HG03135 (cell line): ENCODE results near the gene CIB1.
"Not testable (repeated sequence)": the region's sequence is repeated elsewhere in the genome, so short reads cannot be mapped to it uniquely, and the experiment has no call there.

Source experiments
- ATAC-seq: cut with Tn5 transposase; IDR thresholded peaks from one replicate; pipeline ENCODE4 v1.9.1; 2021; ENCODE audit warnings: mild to moderate bottlenecking, moderate library complexity; ENCODE audit not compliant: unreplicated experiment

The CIB1 gene

GRCh38 chr15:90233387-90234095 is at the start of gene CIB1:
TSS of gene CIB1 (minus strand) at chr15:90233941. CDS start at chr15:90233885, 56 bp downstream.
- ATAC-seq, result peak; percentile 84

DNA sequence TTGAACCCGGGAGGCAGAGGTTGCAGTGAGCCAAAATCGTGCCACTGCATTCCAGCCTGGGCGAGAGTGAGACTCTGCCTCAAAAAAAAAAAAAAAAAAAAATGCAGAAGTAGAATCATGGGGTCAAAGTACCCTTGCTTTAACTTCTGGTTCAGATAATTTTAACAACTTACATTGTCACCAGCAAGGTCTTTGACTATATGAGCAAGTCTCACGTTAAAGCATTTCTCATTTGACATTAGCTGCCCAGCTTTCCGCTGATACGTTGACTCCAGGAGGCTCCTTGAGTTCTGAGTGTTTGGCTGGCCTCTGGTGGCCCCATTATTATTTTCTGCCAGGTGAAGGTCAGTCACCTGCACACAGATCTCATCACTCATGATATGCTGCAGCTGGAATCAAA is 47.9 kb upstream of the CIB1 start:
- not testable (repeated sequence) for ATAC-seq

GRCh38 chr15:90280743-90281142 is 47.0 kb upstream of the CIB1 start:
- ATAC-seq, result not testable (repeated sequence)

DNA sequence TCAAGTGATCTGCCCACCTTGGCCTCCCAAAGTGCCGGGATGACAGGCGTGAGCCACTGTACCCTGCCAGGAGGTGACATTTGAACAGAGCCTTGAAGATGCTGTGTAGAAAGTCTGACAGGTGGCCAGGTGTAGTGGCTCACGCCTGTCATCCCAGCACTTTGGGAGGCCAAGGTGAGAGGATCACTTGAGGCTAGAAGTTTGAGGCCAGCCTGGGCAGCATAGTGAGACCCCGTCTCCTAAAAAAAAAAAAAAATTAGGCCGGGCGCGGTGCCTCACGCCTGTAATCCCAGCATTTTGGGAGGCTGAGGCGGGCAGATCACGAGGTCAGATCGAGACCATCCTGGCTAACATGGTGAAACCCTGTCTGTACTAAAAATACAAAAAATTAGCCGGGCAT is 44.7 kb upstream of the CIB1 start:
- ATAC-seq, result not testable (repeated sequence)

DNA sequence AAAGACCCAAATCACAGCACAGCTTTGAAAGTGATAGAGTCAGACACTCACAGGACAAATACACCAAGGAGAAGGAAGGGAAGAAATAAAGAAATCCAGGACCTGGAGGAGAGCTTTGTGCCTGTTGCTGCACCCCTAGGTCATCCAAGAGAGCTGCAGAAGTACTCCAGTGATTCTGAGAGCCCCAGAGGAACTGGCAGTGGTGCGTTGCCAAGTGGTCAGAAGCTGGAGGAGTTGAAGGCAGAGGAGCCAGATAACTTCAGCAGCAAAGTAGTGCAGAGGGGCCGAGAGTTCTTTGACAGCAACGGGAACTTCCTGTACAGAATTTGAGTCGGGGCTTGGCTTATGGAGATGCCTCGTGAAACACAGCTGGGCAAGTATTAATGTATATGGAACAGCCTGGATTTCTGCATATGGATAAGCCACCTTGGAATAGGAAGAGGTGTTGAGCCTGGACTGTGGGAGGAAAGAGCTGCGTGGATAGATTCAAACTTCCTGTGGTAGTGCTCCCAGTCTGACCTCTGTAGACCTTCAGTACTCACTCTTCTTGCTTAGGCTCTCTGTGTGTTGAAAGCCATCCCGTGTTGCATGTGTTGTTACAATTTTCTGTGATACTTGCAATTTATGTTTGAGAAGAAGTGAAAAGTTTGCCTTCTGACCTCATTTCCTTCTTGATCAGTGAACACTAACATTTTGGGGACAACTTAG is 37.9 kb upstream of the CIB1 start:
- no peak for ATAC-seq

GRCh38 chr15:90270502-90271150 is 36.9 kb upstream of the CIB1 start:
- no peak for ATAC-seq

DNA sequence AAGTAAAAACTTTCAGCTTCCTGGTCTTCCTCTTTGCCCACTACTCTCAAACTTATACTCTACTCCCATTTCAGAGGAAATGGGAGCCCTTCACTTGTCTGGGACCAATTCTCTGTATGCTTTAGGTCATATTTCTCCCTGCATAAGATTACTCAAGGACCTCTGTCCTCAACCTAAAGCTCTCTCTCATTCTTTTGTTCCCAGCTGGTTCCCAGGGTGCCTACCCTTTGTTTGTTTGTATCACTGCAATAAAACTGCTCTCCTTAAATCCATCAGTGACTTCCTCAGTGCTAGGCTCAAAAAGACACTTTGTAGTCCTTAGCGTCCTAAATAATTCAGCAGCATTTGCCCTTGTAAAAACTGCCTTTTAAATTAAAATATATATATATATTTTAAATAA is 34.7 kb upstream of the CIB1 start:
- ATAC-seq, result no peak

DNA sequence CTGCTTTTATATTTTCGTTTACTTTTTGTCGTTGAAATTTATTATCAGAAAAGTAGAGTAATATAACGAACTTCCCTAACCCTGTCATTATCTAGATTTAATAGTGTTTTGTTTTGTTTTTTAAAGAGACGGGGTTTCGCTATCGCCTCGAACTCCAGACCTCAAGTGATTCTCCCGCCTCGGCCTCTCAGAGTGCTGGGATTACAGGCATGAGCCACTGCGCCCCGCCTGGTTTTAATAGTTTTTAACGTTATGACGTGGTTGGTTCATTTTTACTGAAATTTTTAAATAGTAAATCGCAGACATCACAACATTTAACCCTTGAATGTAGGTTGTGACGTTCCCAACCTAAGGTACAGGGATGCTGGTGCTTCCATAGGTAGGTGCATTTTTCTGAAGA is 32.7 kb upstream of the CIB1 start:
- no peak for ATAC-seq

DNA sequence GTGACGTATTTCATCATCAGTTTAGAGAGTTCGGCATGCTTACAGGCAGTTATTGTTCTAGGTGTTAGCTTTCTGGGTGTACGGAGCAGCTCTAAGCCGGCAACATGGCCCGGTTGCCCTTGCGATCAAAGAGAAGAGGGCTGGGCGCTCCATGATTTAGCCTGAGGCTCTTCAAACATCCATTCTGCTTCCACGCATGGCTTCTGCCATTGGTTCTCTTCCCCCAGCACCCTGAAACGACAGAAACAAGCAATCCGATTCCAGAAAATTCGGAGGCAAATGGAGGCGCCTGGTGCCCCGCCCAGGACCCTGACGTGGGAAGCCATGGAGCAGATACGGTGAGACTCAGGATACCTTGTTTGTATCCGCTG is 32.3 kb upstream of the CIB1 start:
- ATAC-seq, result peak; percentile 6

DNA sequence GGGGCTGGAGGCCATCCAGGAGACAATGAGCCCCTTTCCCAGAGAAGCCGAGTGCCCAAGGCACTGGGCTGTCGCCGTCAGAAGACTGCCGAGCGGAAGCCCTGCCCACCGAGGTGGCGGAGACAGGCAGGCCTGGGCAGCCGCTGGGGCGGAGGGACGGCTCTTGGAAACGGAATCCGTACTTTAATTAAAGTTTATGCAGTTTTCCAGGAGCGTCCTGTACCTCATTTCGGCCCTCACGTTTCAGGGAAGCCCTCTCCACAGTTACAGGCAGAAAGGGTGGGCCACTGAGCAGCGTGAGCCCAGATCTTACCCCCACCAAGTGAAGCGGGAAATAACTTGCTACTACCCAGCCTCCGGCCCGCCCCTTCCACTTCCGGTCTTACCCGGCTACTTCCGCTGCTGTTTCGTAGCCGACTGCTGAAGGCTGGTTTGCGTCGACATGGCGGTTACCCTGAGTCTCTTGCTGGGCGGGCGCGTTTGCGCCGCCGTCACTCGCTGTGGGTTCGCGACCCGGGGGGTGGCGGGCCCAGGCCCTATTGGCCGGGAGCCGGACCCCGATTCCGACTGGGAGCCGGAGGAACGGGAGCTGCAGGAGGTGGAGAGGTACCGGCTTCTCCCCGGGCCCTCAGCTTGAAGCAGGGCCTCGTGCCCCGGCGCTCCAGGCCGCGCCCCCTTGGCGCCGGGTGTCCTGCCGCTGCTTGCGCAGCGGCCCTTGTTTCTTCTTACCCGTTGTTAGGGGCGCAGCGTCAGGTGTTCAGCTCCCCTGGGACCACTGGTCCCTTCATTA is 31.7 kb upstream of the CIB1 start, which contains the start of gene NGRN:
TSS of gene NGRN (plus strand) at position 402 of the 790 bp plus-strand sequence. CDS start at position 443, 41 bp downstream.
- peak; percentile 94 for ATAC-seq

DNA sequence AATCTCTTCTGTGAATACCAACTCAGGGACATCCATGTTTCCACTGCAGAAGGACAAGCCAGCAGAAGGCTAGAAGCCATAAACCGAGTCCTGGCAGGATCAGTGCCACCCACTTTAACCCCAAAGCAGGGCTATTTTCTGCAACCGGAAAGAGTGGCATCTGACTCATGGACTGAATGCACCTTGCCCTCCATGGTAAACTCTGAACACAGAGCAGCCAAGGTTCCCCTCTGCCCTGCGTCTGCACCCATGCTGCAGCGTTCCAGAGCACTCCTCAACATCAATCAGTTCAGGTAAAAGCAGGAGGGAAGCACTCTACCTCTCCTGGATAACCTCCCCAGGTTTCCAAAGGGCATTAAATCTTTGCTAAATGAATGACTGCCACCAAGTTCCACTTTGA is 30.9 kb upstream of the CIB1 start:
- ATAC-seq, result no peak

DNA sequence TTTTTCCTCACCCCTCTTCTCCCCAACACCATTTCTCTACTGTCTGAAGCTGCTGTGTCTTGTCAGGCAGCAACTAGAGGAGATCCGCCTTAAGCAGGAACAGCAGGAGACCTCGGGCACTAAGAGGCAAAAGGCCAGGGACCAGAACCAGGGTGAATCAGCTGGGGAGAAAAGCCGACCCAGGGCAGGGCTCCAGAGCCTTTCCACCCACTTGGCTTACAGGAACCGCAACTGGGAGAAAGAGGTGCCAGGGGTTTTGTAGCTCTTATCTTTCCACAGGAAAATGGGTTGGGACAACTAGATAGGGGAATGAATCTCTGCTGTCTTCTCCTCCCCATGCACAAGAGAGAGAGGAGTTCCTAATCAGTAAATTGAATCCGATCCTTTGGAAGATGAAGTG is 28.7 kb upstream of the CIB1 start:
- no peak for ATAC-seq

- ATAC-seq, result no peak
These were observed 28.1 kb upstream of the CIB1 start for GRCh38 chr15:90261811-90262210.

- ATAC-seq, result not testable (repeated sequence)
These were observed 27.0 kb upstream of the CIB1 start for GRCh38 chr15:90260731-90261130.

DNA sequence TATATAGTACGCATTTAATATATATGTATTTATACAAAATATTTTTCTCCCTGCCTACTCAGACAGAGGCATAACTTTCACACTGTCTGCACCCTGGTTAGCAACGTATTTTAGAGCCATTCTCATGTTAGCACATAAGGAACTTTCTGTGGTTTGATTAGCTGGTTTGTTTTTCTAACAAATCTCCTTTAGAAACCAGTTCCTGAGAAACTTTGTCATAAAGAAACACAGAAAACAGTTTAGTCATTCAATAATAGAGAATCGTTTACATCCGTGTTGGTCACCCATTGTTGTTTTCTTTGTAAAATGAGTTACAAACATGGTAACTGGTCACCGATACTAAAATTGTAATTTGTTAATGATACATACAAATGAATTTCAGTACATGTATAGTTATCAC is 25.8 kb upstream of the CIB1 start:
- peak; percentile 58 for ATAC-seq

DNA sequence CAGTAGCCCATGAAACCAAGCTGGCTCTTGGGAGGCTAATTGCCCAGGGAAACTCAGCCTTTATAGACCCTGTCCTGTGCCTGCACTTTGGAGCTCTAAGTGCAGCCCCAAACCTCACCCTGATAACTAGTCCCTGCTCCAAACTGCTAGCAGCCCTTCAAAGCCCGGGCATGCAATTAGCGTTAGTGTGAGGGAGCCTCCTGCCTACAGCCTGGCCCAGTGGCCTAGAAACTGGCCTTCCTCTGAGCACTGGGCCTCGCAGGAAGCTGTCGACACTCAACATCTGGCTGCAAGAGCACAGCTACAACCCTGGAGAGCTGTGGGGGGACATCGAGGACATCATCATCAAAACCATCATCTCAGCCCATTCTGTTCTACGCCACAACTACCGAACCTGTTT is 24.0 kb upstream of the CIB1 start:
- ATAC-seq, result no peak

DNA sequence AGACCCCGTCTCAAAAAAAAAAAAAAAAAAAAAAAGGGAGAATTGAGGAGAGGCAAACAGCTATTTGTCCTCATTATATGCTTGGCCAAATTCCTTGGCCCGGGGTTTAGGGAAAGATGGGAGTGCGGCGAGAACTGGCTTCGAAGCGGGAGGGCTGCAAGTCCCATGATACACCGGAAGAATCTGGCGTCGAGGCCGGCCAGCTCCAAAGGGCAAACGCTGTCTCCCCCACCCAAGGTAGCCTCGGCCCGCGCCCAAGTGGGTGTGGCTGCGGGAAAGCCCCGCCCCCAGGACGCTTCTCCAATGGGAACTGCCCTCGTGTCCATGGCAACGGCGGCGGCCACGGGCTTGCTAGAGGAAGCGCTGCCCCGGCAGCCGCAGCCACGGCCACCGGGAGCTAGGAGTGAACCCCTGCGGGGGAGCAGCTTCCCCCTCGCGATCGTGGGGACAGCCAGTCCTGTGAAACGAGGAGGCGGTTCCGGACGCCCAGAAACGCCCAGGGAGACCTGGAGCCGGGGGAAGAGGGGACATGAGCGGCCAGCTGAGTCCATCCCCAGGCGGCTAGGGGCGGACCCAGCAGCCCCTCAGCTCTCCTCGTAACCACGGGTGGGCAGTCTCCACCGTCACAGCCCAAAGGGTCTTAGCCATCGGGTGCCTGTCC is 15.6 kb upstream of the CIB1 start, which contains the start of gene TTLL13:
TSS of gene TTLL13 (plus strand) at position 354 of the 661 bp plus-strand sequence. CDS start 1,075 bp downstream, outside the sequence.
- no peak for ATAC-seq

DNA sequence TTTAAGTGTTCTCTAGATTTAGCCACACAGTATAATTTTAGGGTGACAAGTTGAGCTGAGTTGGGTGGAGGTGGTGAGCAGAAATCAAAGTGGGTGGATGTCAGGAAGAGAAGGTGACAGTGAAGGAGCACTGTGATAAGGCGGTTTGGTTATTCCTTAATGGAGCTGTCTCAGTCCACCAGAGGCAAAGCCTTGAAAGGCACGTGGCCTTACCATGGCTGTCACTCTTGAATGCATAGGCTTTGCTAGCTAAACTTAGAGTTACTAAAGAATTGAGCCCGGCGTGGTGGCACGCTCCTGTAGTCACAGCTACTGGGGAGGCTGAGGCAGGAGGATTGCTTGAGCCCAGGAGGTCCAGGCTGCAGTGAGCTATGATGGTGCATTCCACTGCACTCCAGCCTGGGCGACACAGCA is 15.1 kb upstream of the CIB1 start:
- no peak for ATAC-seq

DNA sequence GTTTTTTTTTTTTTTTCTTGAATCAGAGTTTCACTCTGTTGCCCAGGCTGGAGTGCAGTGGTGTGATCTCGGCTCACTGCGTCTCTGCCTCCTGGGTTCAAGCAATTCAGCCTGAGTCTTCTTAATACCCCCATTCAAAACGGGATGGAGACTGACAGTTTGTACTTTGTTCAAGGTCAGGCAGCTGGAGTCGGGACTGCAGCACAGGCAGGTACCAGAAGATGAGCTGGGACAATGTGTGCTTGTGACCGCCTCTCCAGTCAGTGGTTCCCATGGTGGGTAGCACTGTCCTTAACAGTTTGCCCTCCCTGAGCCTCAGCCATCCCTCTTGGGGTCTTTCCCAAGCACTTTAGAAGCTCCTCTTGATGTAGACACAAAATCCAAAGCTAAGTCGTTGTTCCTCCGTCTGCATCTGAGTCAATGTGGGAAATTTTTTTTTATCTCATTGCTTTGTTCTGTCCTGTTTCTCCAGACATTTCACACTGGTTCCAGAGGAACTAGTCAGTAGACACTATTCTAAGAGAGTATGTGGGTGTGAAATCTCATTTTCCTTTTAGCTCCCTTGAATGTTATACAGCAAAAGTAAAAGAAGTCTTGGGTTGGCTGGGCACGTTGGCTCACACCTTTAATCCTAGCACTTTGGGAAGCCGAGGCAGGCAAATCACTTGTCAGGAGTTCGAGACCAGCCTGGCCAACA is 10.3 kb upstream of the CIB1 start:
- ATAC-seq, result no peak
